Breast epithelium (tissue), 4 donors: Measurements from ENCODE around the gene CCDC85C. TPM values are rescaled to one million over a fixed set of nuclear protein-coding genes. Genes with fewer than 3 reads are reported as not detected.

Source experiments
- DNase-seq, 2 donors: peaks; one replicate each; pipeline ENCODE4 v3.0.0-alpha.2; 2019; ENCODE audit warnings: low spot score in 2 of 2
- H3K27ac ChIP-seq, 2 donors: fragments of 200-600 bp; sonication (generic) in 1 of 2; one replicate each; pipeline ENCODE4 v1.5.1; 2016 to 2019; ENCODE audit warnings: mild to moderate bottlenecking in 1 of 2
- H3K27me3 ChIP-seq, 2 donors: fragments of 200-600 bp; sonication (generic) in 1 of 2; one replicate each; pipeline versions ENCODE4 v1.5.1 to v1.6.0; 2017 to 2019; ENCODE audit warnings: control low read depth in 1 of 2, mild to moderate bottlenecking in 1 of 2
- H3K36me3 ChIP-seq: fragments of 200-600 bp; one replicate; pipeline ENCODE4 v1.5.1; 2019
- H3K4me1 ChIP-seq, 2 donors: fragments of 200-600 bp; sonication (generic); one replicate each; pipeline ENCODE4 v1.5.1; 2016 to 2019; ENCODE audit warnings: control low read depth in 1 of 2
- H3K4me3 ChIP-seq, 3 donors: fragments of 200-600 bp; sonication (generic); 1 replicate in 2 of 3; 2 replicates in 1 of 3; pipeline ENCODE4 v1.5.1; 2016 to 2019; ENCODE audit warnings: mild to moderate bottlenecking in 3 of 3, moderate library complexity in 2 of 3
- H3K9me3 ChIP-seq, 2 donors: fragments of 200-600 bp; sonication (generic) in 1 of 2; one replicate each; pipeline ENCODE4 v1.5.1; 2016 to 2019; ENCODE audit warnings: control low read depth in 1 of 2
- POLR2A ChIP-seq: fragments of 450-650 bp; IDR thresholded peaks from one replicate; pipeline ENCODE4 v1.6.1; 2016; ENCODE audit warnings: antibody characterized with exemption, mild to moderate bottlenecking, moderate library complexity
- POLR2AphosphoS5 ChIP-seq, 3 donors: sonication (generic); formaldehyde crosslinking; IDR thresholded peaks; one replicate each; pipeline ENCODE4 v1.6.1; 2017; ENCODE audit warnings: antibody characterized with exemption in 3 of 3
- intact Hi-C: fragments of 100-400 bp; cut with DNase I; formaldehyde crosslinking; loops from one replicate; pipeline ENCODE4 v1.15.1; 2023; ENCODE audit warnings: low total_unique reads
- total RNA-seq, 3 donors: library from RNA; depleted of rRNA; stranded (reverse); fragments of >200 nt; gene quantifications; one replicate each; pipeline ENCODE4 v1.1.0, GENCODE V29; 2016
- TF ChIP-seq, protein P1 (sequence below), 3 donors: fragments of 450-650 bp; IDR thresholded peaks; one replicate each; pipeline ENCODE4 v1.5.1; 2016 to 2017; ENCODE audit warnings: antibody characterized with exemption in 3 of 3, mild to moderate bottlenecking in 3 of 3, moderate library complexity in 3 of 3

CCDC85C gene
- total RNA-seq, 3 donors from 2014 or later = 1.3 to 8.3 (median 4.3) TPM

DNA sequence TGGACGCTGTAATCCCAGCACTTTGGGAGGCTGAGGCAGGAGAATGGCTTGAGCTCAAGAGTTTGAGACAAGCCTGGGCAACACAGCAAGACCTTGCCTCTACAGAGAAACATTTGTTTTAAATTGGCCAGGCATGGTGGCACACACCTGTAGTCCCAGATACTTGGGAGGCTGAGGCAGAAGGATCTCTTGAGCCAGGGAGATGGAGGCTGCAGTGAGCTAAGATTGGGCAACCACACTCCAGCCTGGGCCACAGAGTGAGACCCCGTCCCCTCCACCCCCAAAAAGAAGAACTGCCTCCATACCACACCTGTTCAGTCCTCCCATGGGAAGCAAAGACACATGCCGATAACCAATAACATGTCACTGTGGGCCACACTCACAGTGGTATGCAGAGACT is 19.2 kb downstream of the CCDC85C start:
- Histone ChIP-seq H3K4me1 (no peaks in the 10 kb centered on the region), H3K4me3 (no peak overlapping the region), H3K27ac (no peak overlapping the region), H3K36me3 (no peaks in the 10 kb centered on the region), H3K27me3 (no peaks in the 10 kb centered on the region), H3K9me3 (no peaks in the 10 kb centered on the region)
- no peak for DNase-seq
- TF ChIP-seq POLR2A (no peak), POLR2AphosphoS5 (IDR thresholded peaks at IDR 0.05) (no peak)
- TF ChIP-seq, protein P1, sequence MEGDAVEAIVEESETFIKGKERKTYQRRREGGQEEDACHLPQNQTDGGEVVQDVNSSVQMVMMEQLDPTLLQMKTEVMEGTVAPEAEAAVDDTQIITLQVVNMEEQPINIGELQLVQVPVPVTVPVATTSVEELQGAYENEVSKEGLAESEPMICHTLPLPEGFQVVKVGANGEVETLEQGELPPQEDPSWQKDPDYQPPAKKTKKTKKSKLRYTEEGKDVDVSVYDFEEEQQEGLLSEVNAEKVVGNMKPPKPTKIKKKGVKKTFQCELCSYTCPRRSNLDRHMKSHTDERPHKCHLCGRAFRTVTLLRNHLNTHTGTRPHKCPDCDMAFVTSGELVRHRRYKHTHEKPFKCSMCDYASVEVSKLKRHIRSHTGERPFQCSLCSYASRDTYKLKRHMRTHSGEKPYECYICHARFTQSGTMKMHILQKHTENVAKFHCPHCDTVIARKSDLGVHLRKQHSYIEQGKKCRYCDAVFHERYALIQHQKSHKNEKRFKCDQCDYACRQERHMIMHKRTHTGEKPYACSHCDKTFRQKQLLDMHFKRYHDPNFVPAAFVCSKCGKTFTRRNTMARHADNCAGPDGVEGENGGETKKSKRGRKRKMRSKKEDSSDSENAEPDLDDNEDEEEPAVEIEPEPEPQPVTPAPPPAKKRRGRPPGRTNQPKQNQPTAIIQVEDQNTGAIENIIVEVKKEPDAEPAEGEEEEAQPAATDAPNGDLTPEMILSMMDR (IDR thresholded peaks at IDR 0.05) = no peak
- intact Hi-C loops = no loop called here

DNA sequence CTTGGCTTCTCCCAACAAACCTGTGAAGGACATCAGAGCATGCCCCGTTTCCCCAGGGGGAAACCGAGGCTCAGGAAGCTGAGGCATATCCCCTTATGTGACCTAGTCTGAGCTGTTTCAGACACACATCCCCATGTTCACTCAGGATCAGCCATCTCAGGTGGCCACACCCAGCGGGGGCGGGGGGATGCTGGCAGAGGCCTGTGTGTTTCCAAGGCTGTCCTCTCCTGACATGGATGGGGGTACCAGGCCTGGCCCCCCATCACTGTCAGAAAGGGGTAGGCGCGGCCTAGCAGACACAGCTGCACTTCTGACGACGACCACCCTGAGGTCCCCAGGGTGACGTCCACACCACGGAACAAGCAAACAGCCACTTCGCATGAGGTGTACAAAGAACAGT is 22.1 kb downstream of the CCDC85C start:
- H3K27ac ChIP-seq = peak overlapping the region; percentile 1 to 89
- no peak for DNase-seq
- no peak overlapping the region for H3K4me3 ChIP-seq
- intact Hi-C loops = no loop called here
- TF ChIP-seq POLR2AphosphoS5 (IDR thresholded peaks at IDR 0.05) (no peak), POLR2A (no peak)
- TF ChIP-seq, protein P1 (IDR thresholded peaks at IDR 0.05) = no peak
- H3K27me3 ChIP-seq = no peaks in the 10 kb centered on the region
- no peaks in the 10 kb centered on the region for H3K9me3 ChIP-seq
- H3K4me1 ChIP-seq = peaks cover under 1 to 4% of the 10 kb centered on the region in 2 donors
- H3K36me3 ChIP-seq = no peaks in the 10 kb centered on the region

DNA sequence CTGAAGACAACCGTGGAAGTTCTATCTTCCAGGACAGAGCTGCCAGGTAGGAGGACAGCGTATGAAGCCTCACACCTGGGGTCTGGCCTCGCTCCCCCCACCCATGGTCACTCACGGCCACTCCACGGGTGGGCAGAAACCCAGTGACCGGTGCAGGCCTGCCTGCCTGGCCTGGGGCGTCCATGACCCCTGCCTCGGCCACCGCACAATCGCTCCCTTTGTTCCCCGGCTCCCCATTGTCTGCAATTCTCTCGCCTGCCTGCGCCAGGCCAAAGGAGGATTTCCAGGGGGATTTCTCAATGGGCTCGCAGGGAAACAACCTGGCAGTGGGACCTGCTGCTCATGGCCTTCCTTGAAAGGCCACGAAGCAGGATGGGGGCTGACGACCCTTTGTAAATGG is 22.6 kb downstream of the CCDC85C start:
- intact Hi-C loops = no loop called here
- peak overlapping the region; percentile 89 to 92 for H3K27ac ChIP-seq
- peaks cover 4 to 10% of the 10 kb centered on the region in 2 donors for H3K4me1 ChIP-seq
- H3K36me3 ChIP-seq = no peaks in the 10 kb centered on the region
- H3K27me3 ChIP-seq = no peaks in the 10 kb centered on the region
- H3K4me3 ChIP-seq = no peak overlapping the region
- TF ChIP-seq, protein P1 (IDR thresholded peaks at IDR 0.05) = no peak
- no peak for TF ChIP-seq POLR2AphosphoS5 (IDR thresholded peaks at IDR 0.05)
- TF ChIP-seq POLR2A = no peak
- DNase-seq = no peak
- no peaks in the 10 kb centered on the region for H3K9me3 ChIP-seq

DNA sequence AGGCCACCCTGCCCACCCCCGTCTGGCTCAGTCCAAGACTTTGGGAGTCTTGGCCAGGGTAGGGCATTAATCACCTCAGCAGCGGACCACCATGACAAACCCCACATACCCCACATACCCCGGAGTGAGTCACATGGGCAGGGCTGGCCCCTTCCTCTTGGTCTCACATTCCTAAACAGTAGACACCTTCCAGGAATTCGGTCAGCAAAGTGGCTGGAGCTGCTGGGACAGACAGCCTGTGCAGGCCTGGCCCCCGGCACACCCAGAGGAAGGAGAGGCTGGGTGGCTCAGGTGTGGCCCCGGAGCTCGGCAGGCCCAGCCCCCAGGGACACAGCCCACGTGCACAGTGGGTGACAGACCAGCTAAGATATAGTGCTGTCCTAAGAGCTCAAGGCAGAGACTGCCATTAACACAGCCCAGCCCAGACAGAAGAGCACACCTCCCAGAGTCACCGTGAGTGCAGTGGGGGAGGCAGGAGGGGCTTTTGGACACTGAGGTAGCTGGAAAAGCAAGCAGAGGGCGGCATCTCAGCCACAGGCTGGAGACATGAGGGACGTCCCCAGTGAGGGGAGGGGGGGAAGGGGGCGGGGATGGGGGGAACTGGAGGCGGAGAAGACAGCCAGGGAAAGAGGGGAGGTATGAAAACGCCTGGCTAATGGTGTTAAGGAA is 24.0 kb downstream of the CCDC85C start:
- TF ChIP-seq, protein P1 (IDR thresholded peaks at IDR 0.05) = no peak
- TF ChIP-seq POLR2AphosphoS5 (IDR thresholded peaks at IDR 0.05) (peak in 1 of 3 donors; percentile 35), POLR2A (no peak)
- H3K4me3 ChIP-seq = peak overlapping the region in 1 of 3 donors; percentile 3
- H3K36me3 ChIP-seq = no peaks in the 10 kb centered on the region
- no peaks in the 10 kb centered on the region for H3K27me3 ChIP-seq
- no peaks in the 10 kb centered on the region for H3K9me3 ChIP-seq
- intact Hi-C loops = no loop called here
- peak in 1 of 2 donors; percentile 67 for DNase-seq
- H3K4me1 ChIP-seq = peaks cover 8 to 23% of the 10 kb centered on the region in 2 donors
- peak overlapping the region; percentile 89 to 92 for H3K27ac ChIP-seq

DNA sequence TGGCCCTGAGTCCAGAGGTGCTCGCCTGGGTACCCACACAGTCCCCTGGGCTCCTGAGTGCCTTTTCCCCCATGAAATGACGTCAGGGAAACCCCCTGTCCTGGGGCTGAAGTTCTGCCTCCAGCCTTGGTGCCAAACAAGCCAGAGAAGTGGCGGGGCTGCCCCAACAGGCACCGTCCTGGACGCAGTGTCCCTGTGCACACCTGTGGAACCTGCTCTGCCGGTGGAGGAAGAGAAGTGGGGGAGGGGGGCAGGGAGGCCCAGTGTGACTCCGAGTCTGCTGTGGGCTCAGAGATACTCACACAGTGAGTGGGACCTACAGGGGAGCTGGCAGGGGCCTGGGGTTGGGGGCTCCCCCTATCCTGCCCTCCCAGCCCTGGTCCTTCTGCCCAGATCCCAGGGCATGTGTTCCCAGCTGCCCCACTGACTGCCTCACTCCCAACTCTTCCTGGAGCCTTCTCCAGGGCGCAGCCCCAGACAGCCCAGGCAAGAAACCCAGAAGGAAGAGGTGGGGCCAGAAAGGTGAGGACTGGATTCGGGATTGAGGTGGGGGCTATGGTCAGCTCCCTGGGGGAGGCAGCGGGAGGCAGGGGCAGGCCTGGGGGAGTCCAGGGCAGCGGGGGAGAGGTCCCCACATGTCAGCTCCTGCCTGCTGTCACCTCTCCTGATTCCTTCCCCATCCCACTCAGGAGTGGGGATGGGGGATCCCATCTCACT is 24.7 kb downstream of the CCDC85C start:
- Histone ChIP-seq H3K4me3 (peak overlapping the region in 1 of 3 donors; percentile 3), H3K9me3 (no peaks in the 10 kb centered on the region), H3K27me3 (no peaks in the 10 kb centered on the region), H3K36me3 (no peaks in the 10 kb centered on the region), H3K4me1 (peaks cover 14 to 29% of the 10 kb centered on the region in 2 donors), H3K27ac (peak overlapping the region; percentile 89 to 92)
- intact Hi-C loops = no loop called here
- peak; percentile 88 to 92 for DNase-seq
- peak; percentile 41 to 81 (median 50) for TF ChIP-seq POLR2AphosphoS5 (IDR thresholded peaks at IDR 0.05)
- no peak for TF ChIP-seq POLR2A
- TF ChIP-seq, protein P1 (IDR thresholded peaks at IDR 0.05) = no peak
